Loucy (cell line): Measurements from ENCODE around the gene ATF2.

Source experiments
- H2AFZ ChIP-seq: fragments of 200-600 bp; sonication (generic); 2 replicates; pipeline ENCODE4 v1.6.0; 2016; ENCODE audit warnings: antibody characterized with exemption, mild to moderate bottlenecking, low read length, moderate library complexity
- H3F3A ChIP-seq: fragments of 200-600 bp; 2 replicates; pipeline ENCODE4 v1.6.0; 2016; ENCODE audit warnings: antibody characterized with exemption, low read depth, mild to moderate bottlenecking
- H3K27me3 ChIP-seq: fragments of 200-600 bp; sonication (generic); 2 replicates; pipeline ENCODE4 v1.6.1; 2014; ENCODE audit warnings: low read length, mild to moderate bottlenecking; ENCODE audit not compliant: insufficient read depth, poor library complexity, severe bottlenecking
- H3K36me3 ChIP-seq: fragments of 200-600 bp; sonication (generic); 2 replicates; pipeline ENCODE4 v1.6.1; 2016; ENCODE audit warnings: low read length; ENCODE audit not compliant: insufficient read depth
- H3K4me1 ChIP-seq: fragments of 200-600 bp; sonication (generic); 2 replicates; pipeline ENCODE4 v1.5.1; 2014; ENCODE audit warnings: low read length, mild to moderate bottlenecking; ENCODE audit not compliant: insufficient read depth, poor library complexity, severe bottlenecking
- H3K4me2 ChIP-seq: fragments of 200-600 bp; sonication (generic); 2 replicates; pipeline ENCODE4 v1.6.0; 2014; ENCODE audit warnings: antibody characterized with exemption, low read length, low read depth, mild to moderate bottlenecking; ENCODE audit not compliant: poor library complexity, severe bottlenecking
- H3K4me3 ChIP-seq: fragments of 200-600 bp; sonication (generic); 2 replicates; pipeline ENCODE4 v1.5.1; 2014; ENCODE audit warnings: low read length, mild to moderate bottlenecking, mixed read lengths; ENCODE audit not compliant: poor library complexity, severe bottlenecking
- H3K79me2 ChIP-seq: fragments of 200-600 bp; sonication (generic); 2 replicates; pipeline ENCODE4 v1.6.1; 2014; ENCODE audit warnings: low read length; ENCODE audit not compliant: insufficient read depth
- H3K9ac ChIP-seq: fragments of 200-600 bp; sonication (generic); 2 replicates; pipeline ENCODE4 v1.6.0; 2014; ENCODE audit warnings: mild to moderate bottlenecking, low read depth, low read length, moderate library complexity; ENCODE audit not compliant: poor library complexity, severe bottlenecking
- H3K9me2 ChIP-seq: fragments of 200-600 bp; sonication (generic); replicated peaks from 2 replicates; pipeline ENCODE4 v1.6.1; 2016; ENCODE audit warnings: low read depth, low read length, mixed read lengths
- H3K9me3 ChIP-seq: fragments of 200-600 bp; sonication (generic); 2 replicates; pipeline ENCODE4 v1.6.1; 2014; ENCODE audit warnings: mild to moderate bottlenecking, antibody characterized with exemption, low read length, low read depth; ENCODE audit not compliant: insufficient read depth
- H4K20me1 ChIP-seq: fragments of 200-600 bp; sonication (generic); 2 replicates; pipeline ENCODE4 v1.6.0; 2014; ENCODE audit warnings: antibody characterized with exemption, low read length, mild to moderate bottlenecking; ENCODE audit not compliant: insufficient read depth, poor library complexity, severe bottlenecking
- EZH2phosphoT487 ChIP-seq: fragments of 200-600 bp; IDR thresholded peaks from 2 replicates; pipeline ENCODE4 v1.6.1; 2018; ENCODE audit warnings: antibody characterized with exemption, mild to moderate bottlenecking, moderate library complexity, borderline replicate concordance
- TF ChIP-seq, protein P1 (sequence below): fragments of 200-600 bp; sonication (generic); conservative IDR thresholded peaks from 2 replicates; pipeline ENCODE4 v1.5.1; 2014; ENCODE audit warnings: mild to moderate bottlenecking, antibody characterized with exemption, low read length

Gene ATF2

DNA sequence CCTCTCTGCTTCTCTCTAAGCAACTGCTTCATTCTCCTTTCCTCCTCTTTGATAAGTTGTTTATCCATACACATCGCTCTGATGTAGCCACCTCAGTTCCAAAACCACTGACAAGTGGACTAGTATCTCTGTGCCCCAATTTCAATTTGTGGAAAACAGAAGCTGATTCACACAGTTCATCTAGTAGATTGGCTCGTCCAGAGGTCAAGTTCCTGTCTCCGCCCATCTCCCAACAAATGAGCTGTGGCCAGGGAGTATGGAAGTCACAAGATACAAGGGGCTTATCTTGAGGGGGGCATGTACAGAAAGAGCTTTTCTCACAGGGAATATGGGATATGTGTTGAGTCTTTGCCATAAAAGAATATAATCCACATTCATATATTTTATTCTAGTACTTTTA is 145.1 kb downstream of the ATF2 start:
- Histone ChIP-seq H3K4me2 (no peak overlapping the region), H3K9me2 (no peaks in the 10 kb centered on the region), H3K9ac (no peak overlapping the region), H3K4me1 (no peaks in the 10 kb centered on the region), H3K9me3 (no peaks in the 10 kb centered on the region), H3K79me2 (no peaks in the 10 kb centered on the region), H2AFZ (no peak overlapping the region), H3F3A (no peaks in the 10 kb centered on the region), H4K20me1 (no peaks in the 10 kb centered on the region), H3K27me3 (no peaks in the 10 kb centered on the region), H3K4me3 (no peak overlapping the region), H3K36me3 (no peaks in the 10 kb centered on the region)
- TF ChIP-seq, protein P1, sequence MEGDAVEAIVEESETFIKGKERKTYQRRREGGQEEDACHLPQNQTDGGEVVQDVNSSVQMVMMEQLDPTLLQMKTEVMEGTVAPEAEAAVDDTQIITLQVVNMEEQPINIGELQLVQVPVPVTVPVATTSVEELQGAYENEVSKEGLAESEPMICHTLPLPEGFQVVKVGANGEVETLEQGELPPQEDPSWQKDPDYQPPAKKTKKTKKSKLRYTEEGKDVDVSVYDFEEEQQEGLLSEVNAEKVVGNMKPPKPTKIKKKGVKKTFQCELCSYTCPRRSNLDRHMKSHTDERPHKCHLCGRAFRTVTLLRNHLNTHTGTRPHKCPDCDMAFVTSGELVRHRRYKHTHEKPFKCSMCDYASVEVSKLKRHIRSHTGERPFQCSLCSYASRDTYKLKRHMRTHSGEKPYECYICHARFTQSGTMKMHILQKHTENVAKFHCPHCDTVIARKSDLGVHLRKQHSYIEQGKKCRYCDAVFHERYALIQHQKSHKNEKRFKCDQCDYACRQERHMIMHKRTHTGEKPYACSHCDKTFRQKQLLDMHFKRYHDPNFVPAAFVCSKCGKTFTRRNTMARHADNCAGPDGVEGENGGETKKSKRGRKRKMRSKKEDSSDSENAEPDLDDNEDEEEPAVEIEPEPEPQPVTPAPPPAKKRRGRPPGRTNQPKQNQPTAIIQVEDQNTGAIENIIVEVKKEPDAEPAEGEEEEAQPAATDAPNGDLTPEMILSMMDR = no peak
- no peak for TF ChIP-seq EZH2phosphoT487
